Measurements from ENCODE around the gene ZCCHC3.
"Not testable (repeated sequence)": the region's sequence is repeated elsewhere in the genome, so short reads cannot be mapped to it uniquely, and the experiment has no call there.

ZCCHC3 gene, protein sequence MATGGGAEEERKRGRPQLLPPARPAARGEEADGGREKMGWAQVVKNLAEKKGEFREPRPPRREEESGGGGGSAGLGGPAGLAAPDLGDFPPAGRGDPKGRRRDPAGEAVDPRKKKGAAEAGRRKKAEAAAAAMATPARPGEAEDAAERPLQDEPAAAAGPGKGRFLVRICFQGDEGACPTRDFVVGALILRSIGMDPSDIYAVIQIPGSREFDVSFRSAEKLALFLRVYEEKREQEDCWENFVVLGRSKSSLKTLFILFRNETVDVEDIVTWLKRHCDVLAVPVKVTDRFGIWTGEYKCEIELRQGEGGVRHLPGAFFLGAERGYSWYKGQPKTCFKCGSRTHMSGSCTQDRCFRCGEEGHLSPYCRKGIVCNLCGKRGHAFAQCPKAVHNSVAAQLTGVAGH

DNA sequence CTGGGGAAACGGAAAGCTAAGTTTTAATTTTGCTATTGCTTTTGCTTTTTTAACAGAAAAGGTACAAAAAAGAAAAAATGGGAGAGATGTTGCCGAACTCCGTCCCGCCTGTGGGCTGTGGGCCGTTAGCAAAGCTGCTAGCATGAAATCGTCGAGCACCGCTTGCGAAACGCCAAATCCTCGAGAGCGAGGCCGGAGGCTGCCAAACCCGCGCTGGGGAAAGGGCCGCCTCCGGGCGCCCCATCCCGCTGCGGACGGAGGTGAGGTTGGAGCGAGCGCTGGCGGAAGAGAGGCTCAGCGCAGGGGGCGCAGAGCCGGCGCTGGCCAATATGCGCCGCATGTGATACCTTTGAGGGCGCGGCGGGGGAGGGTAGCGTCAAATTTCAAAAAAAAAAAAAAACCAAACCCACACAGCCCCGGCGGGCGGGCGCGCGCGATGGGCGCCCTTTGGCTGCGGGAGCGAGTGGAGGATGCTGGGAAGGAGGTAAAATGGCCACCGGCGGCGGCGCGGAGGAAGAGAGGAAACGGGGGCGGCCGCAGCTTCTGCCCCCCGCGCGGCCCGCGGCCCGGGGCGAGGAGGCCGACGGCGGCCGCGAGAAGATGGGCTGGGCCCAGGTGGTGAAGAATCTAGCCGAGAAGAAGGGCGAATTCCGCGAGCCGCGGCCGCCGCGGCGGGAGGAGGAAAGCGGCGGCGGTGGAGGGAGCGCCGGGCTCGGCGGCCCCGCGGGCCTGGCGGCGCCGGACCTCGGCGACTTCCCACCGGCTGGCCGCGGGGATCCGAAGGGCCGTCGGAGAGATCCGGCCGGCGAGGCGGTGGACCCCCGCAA lies at the start of gene ZCCHC3:
ZCCHC3 (plus strand) TSS at position 473 of the 827 bp plus-strand sequence; CDS start at position 490, 17 bp downstream.
- in situ Hi-C loops (cut with HindIII; ENCODE audit: low pct_unique_long_range_greater_than_20kb, low sequenced_read_pairs) = no loop called here
- TF ChIP-seq JUND (IDR thresholded peaks at IDR 0.05; ENCODE audit: low read depth) = no peak; the same call in 1 of the 2 replicates
- DNase-seq (ENCODE audit: low read depth in 1 of 2, low spot score in 1 of 2) = peak; percentile 82 to 96

GRCh38 chr20:251354-251753 lies 46.0 kb upstream of the ZCCHC3 start:
- no peak for DNase-seq (ENCODE audit: low read depth in 1 of 2, low spot score in 1 of 2)
- no peak for TF ChIP-seq JUND (IDR thresholded peaks at IDR 0.05; ENCODE audit: low read depth)
- in situ Hi-C loops (cut with HindIII; ENCODE audit: low pct_unique_long_range_greater_than_20kb, low sequenced_read_pairs) = no loop called here

GRCh38 chr20:252801-253200 lies 44.6 kb upstream of the ZCCHC3 start:
- TF ChIP-seq JUND (IDR thresholded peaks at IDR 0.05; ENCODE audit: low read depth) = no peak
- in situ Hi-C loops (cut with HindIII; ENCODE audit: low pct_unique_long_range_greater_than_20kb, low sequenced_read_pairs) = no loop called here
- DNase-seq (ENCODE audit: low read depth in 1 of 2, low spot score in 1 of 2) = no peak

DNA sequence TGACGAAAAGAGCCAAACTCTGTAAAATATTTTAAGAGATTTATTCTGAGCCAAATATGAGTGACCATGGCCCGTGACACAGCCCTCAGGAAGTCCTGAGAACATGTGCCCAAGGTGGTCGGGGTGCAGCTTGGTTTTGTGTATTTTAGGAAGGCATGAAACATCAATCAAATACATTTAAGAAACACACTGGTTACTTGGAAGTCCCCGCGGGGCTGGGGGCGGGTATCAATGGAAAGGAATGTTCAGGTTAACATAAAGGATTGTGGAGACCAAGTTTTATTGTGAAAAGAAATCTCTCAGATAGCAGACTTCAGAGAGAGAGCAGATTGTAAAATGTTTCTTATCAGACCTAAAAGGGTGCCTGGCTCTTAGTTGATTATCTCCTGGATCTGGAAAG lies 43.9 kb upstream of the ZCCHC3 start:
- DNase-seq (ENCODE audit: low read depth in 1 of 2, low spot score in 1 of 2); in situ Hi-C loops (cut with HindIII; ENCODE audit: low pct_unique_long_range_greater_than_20kb, low sequenced_read_pairs): not testable (repeated sequence)

- TF ChIP-seq JUND (IDR thresholded peaks at IDR 0.05; ENCODE audit: low read depth) = no peak
- in situ Hi-C loops (cut with HindIII; ENCODE audit: low pct_unique_long_range_greater_than_20kb, low sequenced_read_pairs) = no loop called here
- peak; percentile 53 to 76 for DNase-seq (ENCODE audit: low read depth in 1 of 2, low spot score in 1 of 2)
These were observed 40.0 kb upstream of the ZCCHC3 start, which contains the start of gene DEFB132 for GRCh38 chr20:257419-257818. Gene DEFB132 (plus strand): TSS chr20:257724. CDS start chr20:257779, 55 bp downstream.

DNA sequence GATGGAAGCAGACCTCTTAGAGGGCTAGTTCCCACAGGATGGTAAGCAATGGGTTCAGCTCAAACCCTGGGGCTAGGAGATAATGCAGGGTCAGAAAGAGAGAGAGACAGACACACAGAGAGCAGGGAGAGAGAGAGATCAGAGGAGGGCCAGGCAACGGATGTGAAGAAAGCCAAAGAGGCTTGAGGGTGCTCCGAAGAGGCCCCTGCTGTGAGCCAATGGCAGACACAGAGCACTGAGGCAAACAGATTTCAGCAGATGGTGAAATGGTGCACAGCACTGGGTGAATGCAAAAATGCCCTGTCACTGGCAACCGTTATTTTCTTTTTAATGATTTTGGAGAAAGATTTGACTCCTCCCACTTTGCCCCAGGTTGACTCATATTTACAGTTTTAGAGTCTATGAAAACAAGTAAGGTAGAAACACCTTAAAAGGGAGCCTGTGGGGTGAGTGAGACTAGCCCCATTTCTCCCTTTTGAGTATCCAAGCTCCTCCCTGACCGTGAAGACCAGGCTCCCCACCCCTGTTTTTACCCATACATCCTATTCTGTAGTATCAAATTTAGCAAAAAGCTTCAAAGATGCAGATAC lies 39.0 kb upstream of the ZCCHC3 start:
- no peak for TF ChIP-seq JUND (IDR thresholded peaks at IDR 0.05; ENCODE audit: low read depth)
- in situ Hi-C loops (cut with HindIII; ENCODE audit: low pct_unique_long_range_greater_than_20kb, low sequenced_read_pairs) = no loop called here
- no peak for DNase-seq (ENCODE audit: low read depth in 1 of 2, low spot score in 1 of 2)

GRCh38 chr20:258963-259362 lies 38.4 kb upstream of the ZCCHC3 start:
- in situ Hi-C loops (cut with HindIII; ENCODE audit: low pct_unique_long_range_greater_than_20kb, low sequenced_read_pairs) = no loop called here
- no peak for DNase-seq (ENCODE audit: low read depth in 1 of 2, low spot score in 1 of 2)
- no peak for TF ChIP-seq JUND (IDR thresholded peaks at IDR 0.05; ENCODE audit: low read depth)

- in situ Hi-C loops (cut with HindIII; ENCODE audit: low pct_unique_long_range_greater_than_20kb, low sequenced_read_pairs) = no loop called here
- TF ChIP-seq JUND (IDR thresholded peaks at IDR 0.05; ENCODE audit: low read depth) = no peak
- DNase-seq (ENCODE audit: low read depth in 1 of 2, low spot score in 1 of 2) = no peak
These were observed 37.4 kb upstream of the ZCCHC3 start for GRCh38 chr20:259981-260380.

GRCh38 chr20:263701-264100 lies 33.7 kb upstream of the ZCCHC3 start:
- TF ChIP-seq JUND (IDR thresholded peaks at IDR 0.05; ENCODE audit: low read depth) = no peak

GRCh38 chr20:266596-267562 lies 30.5 kb upstream of the ZCCHC3 start:
- peak; percentile 50 to 74 for DNase-seq (ENCODE audit: low read depth in 1 of 2, low spot score in 1 of 2)
- no peak for TF ChIP-seq JUND (IDR thresholded peaks at IDR 0.05; ENCODE audit: low read depth)
- in situ Hi-C loops (cut with HindIII; ENCODE audit: low pct_unique_long_range_greater_than_20kb, low sequenced_read_pairs) = no loop called here

More at GRCh38 chr20:263701-264100, 33.7 kb upstream of the ZCCHC3 start:
- in situ Hi-C loops (cut with HindIII; ENCODE audit: low pct_unique_long_range_greater_than_20kb, low sequenced_read_pairs) = no loop called here
- DNase-seq (ENCODE audit: low read depth in 1 of 2, low spot score in 1 of 2) = no peak

DNA sequence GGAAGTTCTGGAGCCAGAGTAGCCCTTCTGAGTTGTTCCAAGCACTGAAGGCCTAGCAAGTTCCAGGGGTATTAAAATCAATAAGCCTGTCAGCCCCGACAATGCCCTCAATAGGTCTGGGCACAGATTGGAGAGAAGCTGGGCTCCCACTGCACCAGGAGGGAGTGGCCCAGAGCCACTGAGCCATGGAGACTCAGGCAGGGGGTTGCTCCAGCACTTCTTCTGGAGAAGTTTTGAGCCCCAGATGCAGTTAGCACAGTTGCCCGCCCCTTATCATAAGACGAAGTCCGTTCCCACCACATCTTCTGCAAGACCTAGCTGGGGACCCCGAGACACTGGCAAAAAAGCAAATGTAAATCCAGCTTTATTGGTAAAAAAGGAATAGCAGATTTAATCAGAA lies 26.9 kb upstream of the ZCCHC3 start:
- TF ChIP-seq JUND (IDR thresholded peaks at IDR 0.05; ENCODE audit: low read depth) = no peak
- DNase-seq (ENCODE audit: low read depth in 1 of 2, low spot score in 1 of 2) = no peak
- in situ Hi-C loops (cut with HindIII; ENCODE audit: low pct_unique_long_range_greater_than_20kb, low sequenced_read_pairs) = no loop called here

- no peak for TF ChIP-seq JUND (IDR thresholded peaks at IDR 0.05; ENCODE audit: low read depth)
- DNase-seq (ENCODE audit: low read depth in 1 of 2, low spot score in 1 of 2) = no peak
- in situ Hi-C loops (cut with HindIII; ENCODE audit: low pct_unique_long_range_greater_than_20kb, low sequenced_read_pairs) = no loop called here
These were observed 26.3 kb upstream of the ZCCHC3 start for GRCh38 chr20:271069-271468.

All from T47D (cell line).